Measurements from ENCODE around the gene KRT84.
A peak's percentile ranks its signal among the peaks of the same experiment; 100 is the strongest.

Gene KRT84

GRCh38 chr12:52364901-52365489 lies 20.5 kb downstream of the KRT84 start:
- Histone ChIP-seq H3K27ac (peak overlapping the region in 2 of 21 experiments; percentile 37 to 59), H3K4me3 (no peak overlapping the region)

- no peak overlapping the region for H3K4me3 ChIP-seq
- no peak overlapping the region for H3K27ac ChIP-seq
Measured at GRCh38 chr12:52364061-52364460, 21.4 kb downstream of the KRT84 start.

GRCh38 chr12:52363111-52363679 lies 22.3 kb downstream of the KRT84 start:
- H3K4me3 ChIP-seq: no peak overlapping the region
- no peak overlapping the region for H3K27ac ChIP-seq

GRCh38 chr12:52362118-52362726 lies 23.2 kb downstream of the KRT84 start:
- Histone ChIP-seq H3K27ac (no peak overlapping the region), H3K4me3 (no peak overlapping the region)

DNA sequence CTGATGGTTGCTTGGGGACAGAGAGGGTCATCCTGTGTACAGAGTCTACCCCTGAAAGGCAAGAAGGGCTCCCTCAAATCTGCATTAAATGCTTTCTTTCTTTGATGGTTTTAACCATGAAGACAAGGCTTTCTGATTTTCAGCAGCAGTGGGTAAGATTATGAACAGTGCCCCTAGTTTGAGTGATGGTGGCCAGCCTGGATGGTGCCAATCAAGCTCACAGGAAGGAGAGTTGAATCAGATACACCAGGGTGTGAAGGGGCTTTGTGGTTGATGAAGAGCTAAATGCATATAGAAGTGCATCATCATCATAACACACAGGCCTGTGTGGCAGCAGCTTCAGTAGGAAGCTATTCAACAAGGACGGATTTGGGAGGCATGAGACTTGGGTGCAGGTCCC lies 23.9 kb downstream of the KRT84 start:
- no peak overlapping the region for H3K4me3 ChIP-seq
- peak overlapping the region in 1 of 21 experiments; percentile 42 for H3K27ac ChIP-seq

DNA sequence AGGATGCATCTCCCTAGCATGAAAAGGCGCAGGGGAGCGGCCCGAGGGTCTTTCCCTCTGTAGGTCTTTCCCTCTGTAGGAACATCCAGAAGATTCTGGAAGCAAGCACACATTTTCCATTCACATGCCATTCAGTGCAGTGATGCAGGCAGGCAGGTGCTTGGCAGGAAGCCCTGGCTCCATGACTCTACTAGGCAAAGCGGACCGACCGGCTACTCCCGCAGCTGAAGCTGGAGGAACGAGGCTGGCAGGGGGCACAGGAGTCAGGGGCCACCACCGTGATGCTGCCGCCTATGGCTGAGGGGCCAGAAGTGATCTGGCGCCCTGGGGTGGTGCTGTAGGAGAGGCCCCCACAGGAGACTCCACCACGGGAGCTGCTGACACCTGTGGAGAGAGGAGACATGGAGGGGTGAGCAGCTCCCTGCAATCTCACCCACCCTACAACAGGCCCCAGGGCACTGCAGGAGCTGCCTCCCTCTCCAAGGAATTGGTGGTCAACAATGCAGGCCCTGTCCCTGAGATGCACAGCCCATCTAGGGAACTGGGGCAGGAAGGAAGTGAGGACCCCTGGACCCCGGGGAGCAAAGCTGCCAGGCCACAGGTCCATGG lies 24.7 kb downstream of the KRT84 start:
- Histone ChIP-seq H3K4me3 (no peak overlapping the region), H3K27ac (peak overlapping the region in 1 of 21 experiments; percentile 42)

GRCh38 chr12:52360106-52360662 lies 25.3 kb downstream of the KRT84 start:
- Histone ChIP-seq H3K4me3 (no peak overlapping the region), H3K27ac (no peak overlapping the region)

- Histone ChIP-seq H3K4me3 (no peak overlapping the region), H3K27ac (peak overlapping the region in 2 of 21 experiments; percentile 65 to 69)
Measured at GRCh38 chr12:52359621-52360061, 25.8 kb downstream of the KRT84 start.

- Histone ChIP-seq H3K4me3 (no peak overlapping the region), H3K27ac (peak overlapping the region in 5 of 21 experiments; percentile 59 to 69 (median 62))
Measured at GRCh38 chr12:52358575-52359350, 26.7 kb downstream of the KRT84 start.

GRCh38 chr12:52356762-52357580 lies 28.5 kb downstream of the KRT84 start:
- no peak overlapping the region for H3K27ac ChIP-seq
- no peak overlapping the region for H3K4me3 ChIP-seq

- Histone ChIP-seq H3K4me3 (no peak overlapping the region), H3K27ac (no peak overlapping the region)
Measured at GRCh38 chr12:52356031-52356761, 29.3 kb downstream of the KRT84 start.

- Histone ChIP-seq H3K27ac (no peak overlapping the region), H3K4me3 (no peak overlapping the region)
Measured at GRCh38 chr12:52355176-52355575, 30.3 kb downstream of the KRT84 start.

- no peak overlapping the region for H3K4me3 ChIP-seq
- H3K27ac ChIP-seq: no peak overlapping the region
Measured at GRCh38 chr12:52354200-52354599, 31.3 kb downstream of the KRT84 start.

DNA sequence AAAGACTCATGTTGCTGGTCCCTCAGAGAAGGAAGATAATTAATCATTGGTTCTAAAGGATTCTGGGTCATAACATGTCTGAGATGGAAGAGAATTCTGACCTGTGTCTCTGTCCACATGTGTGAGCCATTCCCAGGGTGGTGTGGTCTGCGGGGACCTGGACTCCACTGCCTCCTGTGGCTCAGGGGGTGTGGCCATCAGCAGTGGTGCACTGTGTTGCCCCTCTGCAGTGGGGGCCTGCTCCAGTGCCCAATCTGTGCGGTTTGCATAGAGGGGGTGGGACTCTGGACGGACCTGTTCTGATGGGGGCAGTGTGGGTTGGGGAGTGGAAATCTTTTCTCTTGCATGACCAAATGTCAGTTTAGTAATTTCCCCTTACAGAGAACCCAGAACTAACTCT lies 31.7 kb downstream of the KRT84 start:
- Histone ChIP-seq H3K4me3 (no peak overlapping the region), H3K27ac (no peak overlapping the region)

DNA sequence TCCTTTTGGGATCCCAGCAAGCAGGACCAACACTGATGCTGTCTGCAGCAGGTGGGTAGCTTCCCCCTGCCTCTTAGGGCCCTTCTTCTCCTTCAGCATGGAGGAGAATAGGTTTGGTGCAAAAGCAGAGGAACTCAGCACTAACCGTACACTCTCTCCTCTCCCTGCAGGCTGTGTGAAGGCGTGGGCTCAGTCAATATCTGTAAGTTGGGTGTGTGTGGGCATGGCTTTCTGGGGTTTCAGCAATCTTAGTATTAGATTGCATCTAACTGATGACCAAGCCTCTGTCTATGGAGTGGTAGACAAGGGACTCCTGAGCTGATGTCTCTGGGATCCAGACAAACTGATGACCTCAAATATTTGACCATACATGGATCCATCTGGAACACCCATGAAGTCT lies 32.5 kb downstream of the KRT84 start:
- Histone ChIP-seq H3K4me3 (no peak overlapping the region), H3K27ac (no peak overlapping the region)

- Histone ChIP-seq H3K4me3 (no peak overlapping the region), H3K27ac (peak overlapping the region in 3 of 21 experiments; percentile 3 to 43 (median 16))
Measured at GRCh38 chr12:52351196-52352059, 34.0 kb downstream of the KRT84 start.

DNA sequence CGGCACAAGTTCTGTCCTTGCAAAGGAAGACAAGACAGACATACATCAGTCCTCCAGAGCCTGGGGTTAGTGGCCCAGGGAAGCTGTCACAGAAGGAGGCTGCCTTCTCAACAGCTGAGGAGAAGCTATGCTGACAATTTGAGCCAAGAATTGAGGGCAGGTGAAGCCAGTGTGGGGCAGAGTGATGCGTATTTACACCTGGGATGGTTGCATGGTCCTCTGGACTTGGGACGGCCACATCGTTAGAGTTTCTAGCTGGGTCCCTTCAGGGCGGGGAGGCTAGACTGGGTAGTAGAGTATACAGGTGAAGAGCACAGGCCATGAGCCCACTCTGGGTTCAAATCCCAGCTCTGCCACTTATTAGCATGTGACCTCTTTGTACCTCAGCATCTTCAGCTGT lies 34.7 kb downstream of the KRT84 start:
- no peak overlapping the region for H3K27ac ChIP-seq

More for the DNA sequence above, 34.7 kb downstream of the KRT84 start:
- no peak overlapping the region for H3K4me3 ChIP-seq
